Measurements from ENCODE around the gene PITPNC1. TPM values are rescaled to one million over a fixed set of nuclear protein-coding genes. Genes with fewer than 3 reads are reported as not detected.

Gene PITPNC1
- total and polyA plus RNA-seq, 2 donors (not counting 1 experiment from before 2014, with no cell fraction given) = 5.8 to 7.1 TPM

GRCh38 chr17:67496286-67496685 lies 119.2 kb downstream of the PITPNC1 start:
- TF ChIP-seq EZH2 (IDR thresholded peaks at IDR 0.05; ENCODE audit: low read length, missing control alignments) = no peak
- TF ChIP-seq CTCF (conservative IDR thresholded peaks at IDR 0.05 in 1 of 2, IDR thresholded peaks at IDR 0.05 in 1 of 2; ENCODE audit: low read depth in 1 of 2, low read length in 2 of 2) = no peak
- no peaks in the 10 kb centered on the region for H3K27me3 ChIP-seq (ENCODE audit: control insufficient read depth, insufficient read depth, low read length)
- no peaks in the 10 kb centered on the region for H3K36me3 ChIP-seq (ENCODE audit: control insufficient read depth, insufficient read depth, low read length)
- no peak overlapping the region for H2AFZ ChIP-seq (ENCODE audit: low read length)
- no peak overlapping the region for H3K9ac ChIP-seq (ENCODE audit: insufficient read depth, low read length)
- peaks cover 10% of the 10 kb centered on the region for H3K4me1 ChIP-seq (ENCODE audit: control insufficient read depth, extremely low read depth, insufficient read depth, low read length)
- no peak overlapping the region for H3K4me2 ChIP-seq (ENCODE audit: extremely low read depth, insufficient read depth, low read length)
- H3K4me3 ChIP-seq (replicated peaks in 1 of 4; ENCODE audit: control extremely low read depth in 1 of 4, insufficient read depth in 1 of 4, low read depth in 3 of 4, low read length in 4 of 4) = no peak overlapping the region
- no peaks in the 10 kb centered on the region for H3K79me2 ChIP-seq (ENCODE audit: control insufficient read depth, insufficient read depth, low read length)
- DNase-seq (ENCODE audit: low read depth in 2 of 2) = peak in 1 of 2 donors; percentile 64
- H3K9me3 ChIP-seq (ENCODE audit: control insufficient read depth, insufficient read depth, low read depth, low read length) = no peaks in the 10 kb centered on the region
- H4K20me1 ChIP-seq (ENCODE audit: control insufficient read depth, extremely low read depth, insufficient read depth, low read length) = no peaks in the 10 kb centered on the region
- no peak overlapping the region for H3K27ac ChIP-seq (ENCODE audit: insufficient read depth, low read length)

- DNase-seq (ENCODE audit: low read depth in 2 of 2) = no peak
- Histone ChIP-seq H3K4me2 (ENCODE audit: extremely low read depth, insufficient read depth, low read length) (no peak overlapping the region), H3K9ac (ENCODE audit: insufficient read depth, low read length) (no peak overlapping the region), H3K27ac (ENCODE audit: insufficient read depth, low read length) (no peak overlapping the region), H4K20me1 (ENCODE audit: control insufficient read depth, extremely low read depth, insufficient read depth, low read length) (no peaks in the 10 kb centered on the region), H3K4me1 (ENCODE audit: control insufficient read depth, extremely low read depth, insufficient read depth, low read length) (no peaks in the 10 kb centered on the region), H3K9me3 (ENCODE audit: control insufficient read depth, insufficient read depth, low read depth, low read length) (no peaks in the 10 kb centered on the region), H3K27me3 (ENCODE audit: control insufficient read depth, insufficient read depth, low read length) (no peaks in the 10 kb centered on the region), H3K36me3 (ENCODE audit: control insufficient read depth, insufficient read depth, low read length) (no peaks in the 10 kb centered on the region), H2AFZ (ENCODE audit: low read length) (no peak overlapping the region), H3K79me2 (ENCODE audit: control insufficient read depth, insufficient read depth, low read length) (no peaks in the 10 kb centered on the region), H3K4me3 (replicated peaks in 1 of 4; ENCODE audit: control extremely low read depth in 1 of 4, insufficient read depth in 1 of 4, low read depth in 3 of 4, low read length in 4 of 4) (no peak overlapping the region)
- TF ChIP-seq EZH2 (IDR thresholded peaks at IDR 0.05; ENCODE audit: low read length, missing control alignments) = no peak
These were observed 122.6 kb downstream of the PITPNC1 start for GRCh38 chr17:67499685-67500084.

GRCh38 chr17:67500261-67500660 lies 123.2 kb downstream of the PITPNC1 start:
- TF ChIP-seq CTCF (conservative IDR thresholded peaks at IDR 0.05 in 1 of 2, IDR thresholded peaks at IDR 0.05 in 1 of 2; ENCODE audit: low read depth in 1 of 2, low read length in 2 of 2) = no peak
- TF ChIP-seq EZH2 (IDR thresholded peaks at IDR 0.05; ENCODE audit: low read length, missing control alignments) = no peak
- Histone ChIP-seq H3K4me2 (ENCODE audit: extremely low read depth, insufficient read depth, low read length) (no peak overlapping the region), H3K79me2 (ENCODE audit: control insufficient read depth, insufficient read depth, low read length) (no peaks in the 10 kb centered on the region), H3K4me1 (ENCODE audit: control insufficient read depth, extremely low read depth, insufficient read depth, low read length) (no peaks in the 10 kb centered on the region), H3K36me3 (ENCODE audit: control insufficient read depth, insufficient read depth, low read length) (no peaks in the 10 kb centered on the region), H3K27me3 (ENCODE audit: control insufficient read depth, insufficient read depth, low read length) (no peaks in the 10 kb centered on the region), H3K9me3 (ENCODE audit: control insufficient read depth, insufficient read depth, low read depth, low read length) (no peaks in the 10 kb centered on the region), H3K27ac (ENCODE audit: insufficient read depth, low read length) (no peak overlapping the region), H3K9ac (ENCODE audit: insufficient read depth, low read length) (no peak overlapping the region), H2AFZ (ENCODE audit: low read length) (no peak overlapping the region), H3K4me3 (replicated peaks in 1 of 4; ENCODE audit: control extremely low read depth in 1 of 4, insufficient read depth in 1 of 4, low read depth in 3 of 4, low read length in 4 of 4) (no peak overlapping the region), H4K20me1 (ENCODE audit: control insufficient read depth, extremely low read depth, insufficient read depth, low read length) (no peaks in the 10 kb centered on the region)
- no peak for DNase-seq (ENCODE audit: low read depth in 2 of 2)

Measured in fibroblast of lung (primary cell).